Right lobe of liver (tissue), 4 donors: ENCODE data around the gene AMER2.

ENCODE experiments used
- POLR2A ChIP-seq: fragments of 450-650 bp; IDR thresholded peaks from one replicate; pipeline ENCODE4 v1.6.1; 2017; ENCODE audit warnings: antibody characterized with exemption, mild to moderate bottlenecking
- TF ChIP-seq, protein P1 (sequence below), 4 donors: fragments of 200-600 bp in 3 of 4; fragments of 450-650 bp in 1 of 4; IDR thresholded peaks; one replicate each; pipeline versions ENCODE4 v1.5.1 to v1.8.0; 2016 to 2022; ENCODE audit warnings: antibody characterized with exemption in 4 of 4, mild to moderate bottlenecking in 2 of 4
- donor health status: DM: no; HTN: no; CAD: no.
- donor health status: DM: no; HTN: no; CAD: no.
- donor health status: DM: no; HTN: yes; CAD: no.

DNA sequence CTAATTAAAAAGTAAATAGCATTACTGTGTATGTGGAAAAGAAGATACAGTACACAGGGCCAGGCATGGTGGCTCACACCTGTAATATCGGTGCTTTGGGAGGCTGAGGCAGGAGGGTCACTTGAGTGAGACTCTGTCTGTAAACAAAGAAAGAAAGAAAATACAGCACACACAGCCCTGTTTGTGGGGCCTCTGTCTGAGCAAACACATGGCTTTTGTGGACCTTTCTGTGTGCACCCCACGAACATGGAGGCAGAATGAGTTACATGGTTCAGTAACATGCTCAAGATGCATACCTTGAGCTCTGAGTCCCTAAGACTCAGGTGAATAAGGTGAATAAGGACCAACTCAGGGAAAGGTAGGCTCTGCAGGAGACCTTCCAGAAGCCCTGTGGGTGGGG lies 20.0 kb upstream of the AMER2 start:
- TF ChIP-seq, protein P1, sequence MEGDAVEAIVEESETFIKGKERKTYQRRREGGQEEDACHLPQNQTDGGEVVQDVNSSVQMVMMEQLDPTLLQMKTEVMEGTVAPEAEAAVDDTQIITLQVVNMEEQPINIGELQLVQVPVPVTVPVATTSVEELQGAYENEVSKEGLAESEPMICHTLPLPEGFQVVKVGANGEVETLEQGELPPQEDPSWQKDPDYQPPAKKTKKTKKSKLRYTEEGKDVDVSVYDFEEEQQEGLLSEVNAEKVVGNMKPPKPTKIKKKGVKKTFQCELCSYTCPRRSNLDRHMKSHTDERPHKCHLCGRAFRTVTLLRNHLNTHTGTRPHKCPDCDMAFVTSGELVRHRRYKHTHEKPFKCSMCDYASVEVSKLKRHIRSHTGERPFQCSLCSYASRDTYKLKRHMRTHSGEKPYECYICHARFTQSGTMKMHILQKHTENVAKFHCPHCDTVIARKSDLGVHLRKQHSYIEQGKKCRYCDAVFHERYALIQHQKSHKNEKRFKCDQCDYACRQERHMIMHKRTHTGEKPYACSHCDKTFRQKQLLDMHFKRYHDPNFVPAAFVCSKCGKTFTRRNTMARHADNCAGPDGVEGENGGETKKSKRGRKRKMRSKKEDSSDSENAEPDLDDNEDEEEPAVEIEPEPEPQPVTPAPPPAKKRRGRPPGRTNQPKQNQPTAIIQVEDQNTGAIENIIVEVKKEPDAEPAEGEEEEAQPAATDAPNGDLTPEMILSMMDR (IDR thresholded peaks at IDR 0.05) = no peak
- TF ChIP-seq POLR2A = no peak
